GM23338 (cell line): ENCODE data around the gene NT5C1A. TPM values are rescaled to one million over a fixed set of nuclear protein-coding genes. Genes with fewer than 3 reads are reported as not detected.

Experiments
- ATAC-seq: fragments of 200-7000 bp; cut with Tn5 transposase; 3 replicates; pipeline ENCODE4 v1.9.1; 2020
- DNase-seq: peaks from one replicate; pipeline ENCODE4 v3.0.0-alpha.2; 2015; ENCODE audit warnings: low spot score
- H2AFZ ChIP-seq: fragments of 200-600 bp; sonication (generic); 2 replicates; pipeline ENCODE4 v1.8.0; 2016; ENCODE audit warnings: antibody characterized with exemption, mild to moderate bottlenecking, moderate library complexity
- H3F3A ChIP-seq: fragments of 200-600 bp; sonication (generic); replicated peaks from 2 replicates; pipeline ENCODE4 v1.8.0; 2017; ENCODE audit warnings: antibody characterized with exemption, mixed run types, low read depth
- H3K27ac ChIP-seq: fragments of 200-600 bp; sonication (generic); 2 replicates; pipeline ENCODE4 v1.6.1; 2016; ENCODE audit warnings: low read depth
- H3K27me3 ChIP-seq: fragments of 200-600 bp; sonication (generic); 2 replicates; pipeline ENCODE4 v1.8.0; 2016; ENCODE audit warnings: mild to moderate bottlenecking, mixed run types, moderate library complexity; ENCODE audit not compliant: insufficient read depth
- H3K36me3 ChIP-seq: fragments of 200-600 bp; sonication (generic); 2 replicates; pipeline ENCODE4 v1.8.0; 2016; ENCODE audit warnings: mild to moderate bottlenecking; ENCODE audit not compliant: insufficient read depth
- H3K4me1 ChIP-seq: fragments of 200-600 bp; sonication (generic); 2 replicates; pipeline ENCODE4 v1.8.0; 2016; ENCODE audit warnings: mild to moderate bottlenecking, moderate library complexity; ENCODE audit not compliant: insufficient read depth
- H3K4me2 ChIP-seq: fragments of 200-600 bp; sonication (generic); 2 replicates; pipeline ENCODE4 v1.7.1; 2017; ENCODE audit warnings: mixed run types
- H3K4me3 ChIP-seq: fragments of 200-600 bp; sonication (generic); 2 replicates; pipeline ENCODE4 v1.6.1; 2016; ENCODE audit warnings: mixed run types
- H3K79me2 ChIP-seq: fragments of 200-600 bp; sonication (generic); replicated peaks from 2 replicates; pipeline ENCODE4 v1.8.0; 2017; ENCODE audit warnings: mild to moderate bottlenecking; ENCODE audit not compliant: insufficient read depth
- H3K9me2 ChIP-seq: fragments of 200-600 bp; sonication (generic); 2 replicates; pipeline ENCODE4 v1.8.0; 2017; ENCODE audit not compliant: insufficient read depth
- H4K20me1 ChIP-seq: fragments of 200-600 bp; sonication (generic); replicated peaks from 2 replicates; pipeline ENCODE4 v1.8.0; 2017; ENCODE audit warnings: mild to moderate bottlenecking; ENCODE audit not compliant: insufficient read depth
- H3K27ac Mint-ChIP-seq: 2 replicates; pipeline ENCODE4 v1.8.0; 2020; ENCODE audit warnings: inconsistent platforms, mild to moderate bottlenecking, moderate library complexity, mixed read lengths
- H3K27me3 Mint-ChIP-seq: 3 replicates; pipeline ENCODE4 v1.8.0; 2022; ENCODE audit warnings: low read depth, mild to moderate bottlenecking, moderate library complexity, mixed read lengths, inconsistent platforms; ENCODE audit not compliant: insufficient read depth, poor library complexity
- H3K36me3 Mint-ChIP-seq: 3 replicates; pipeline ENCODE4 v1.8.0; 2021; ENCODE audit warnings: low read depth, mild to moderate bottlenecking, inconsistent platforms, moderate library complexity, mixed read lengths
- H3K4me1 Mint-ChIP-seq: 3 replicates; pipeline ENCODE4 v1.8.0; 2020; ENCODE audit warnings: mild to moderate bottlenecking, inconsistent platforms, mixed read lengths
- H3K4me3 Mint-ChIP-seq: 3 replicates; pipeline ENCODE4 v1.8.0; 2021; ENCODE audit warnings: moderate library complexity, mild to moderate bottlenecking, inconsistent platforms, mixed read lengths
- H3K9me3 Mint-ChIP-seq: 3 replicates; pipeline ENCODE4 v1.8.0; 2020; ENCODE audit warnings: moderate library complexity, mild to moderate bottlenecking, inconsistent platforms, mixed read lengths
- CREB1 ChIP-seq: fragments of 250-450 bp; sonication (Bioruptor Pico); IDR thresholded peaks from 2 replicates; pipeline ENCODE4 v1.5.0; 2020; ENCODE audit warnings: low read depth, mild to moderate bottlenecking, moderate library complexity
- ETS1 ChIP-seq: IDR thresholded peaks from 2 replicates; pipeline ENCODE4 v1.6.1; 2016; ENCODE audit warnings: antibody characterized with exemption
- EZH2 ChIP-seq: fragments of 200-600 bp; sonication (generic); IDR thresholded peaks from one replicate; pipeline ENCODE4 v1.8.0; 2017; ENCODE audit warnings: antibody characterized with exemption, mild to moderate bottlenecking, low read depth; ENCODE audit not compliant: unreplicated experiment
- EZH2phosphoT487 ChIP-seq: fragments of 200-600 bp; sonication (generic); IDR thresholded peaks from one replicate; pipeline ENCODE4 v1.8.1; 2018; ENCODE audit warnings: antibody characterized with exemption; ENCODE audit not compliant: unreplicated experiment
- JUNB ChIP-seq: IDR thresholded peaks from one replicate; pipeline ENCODE4 v1.6.1; 2016; ENCODE audit warnings: antibody characterized with exemption; ENCODE audit not compliant: unreplicated experiment
- NANOG ChIP-seq: IDR thresholded peaks from 2 replicates; pipeline ENCODE4 v1.6.1; 2016; ENCODE audit warnings: antibody characterized with exemption, borderline replicate concordance
- POLR2AphosphoS5 ChIP-seq: IDR thresholded peaks from 2 replicates; pipeline ENCODE4 v1.6.1; 2016; ENCODE audit warnings: antibody characterized with exemption, low read depth
- ZNF331 ChIP-seq: fragments of 250-450 bp; sonication (Bioruptor Pico); IDR thresholded peaks from 2 replicates; pipeline ENCODE4 v1.5.0; 2020; ENCODE audit warnings: low read depth, mild to moderate bottlenecking, moderate library complexity
- polyA plus RNA-seq: library from polyadenylated mRNA; unstranded; fragments of >200 nt; fragmentation: Nextera tagmentation; extraction: Ambion mirVana; gene quantifications from 2 replicates; pipeline ENCODE4 v1.2.1, GENCODE V29; 2016
- total RNA-seq: library from RNA; depleted of rRNA; stranded (reverse); fragments of >200 nt; shearing (Covaris generic); gene quantifications from 2 replicates; pipeline ENCODE4 v1.2.3, GENCODE V29; 2014
- TF ChIP-seq, protein P1 (sequence below): fragments of 250-450 bp; sonication (Bioruptor Pico); IDR thresholded peaks from 2 replicates; pipeline ENCODE4 v1.5.0; 2020; ENCODE audit warnings: mild to moderate bottlenecking, moderate library complexity
- TF ChIP-seq, protein P2 (sequence below): IDR thresholded peaks from one replicate; pipeline ENCODE4 v1.6.1; 2018; ENCODE audit warnings: antibody characterized with exemption; ENCODE audit not compliant: unreplicated experiment

NT5C1A gene
- total and polyA plus RNA-seq, 2 experiments from 2014 or later = not detected

DNA sequence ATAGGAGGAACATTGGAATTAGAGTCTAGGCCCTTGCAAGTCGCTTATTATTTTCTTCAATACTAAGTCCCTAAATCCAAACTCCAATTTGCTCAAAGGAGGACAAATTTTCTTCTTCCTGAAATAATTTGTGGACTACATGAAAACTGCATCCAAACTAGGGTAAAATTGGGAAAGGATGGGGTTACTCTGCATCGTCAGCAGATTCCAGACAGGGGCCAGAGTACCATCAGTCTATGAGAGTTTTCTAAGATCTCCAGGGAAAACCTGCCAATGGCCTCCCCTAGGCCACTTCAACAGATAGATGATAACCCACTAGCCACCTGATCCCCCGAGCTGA lies 33.0 kb downstream of the NT5C1A start:
- Histone ChIP-seq H2AFZ (peak overlapping the region; percentile 80; the same call in 1 of the 2 replicates), H3K27me3 (peaks cover 66% of the 10 kb centered on the region)

More for the DNA sequence above, 33.0 kb downstream of the NT5C1A start:
- no peak overlapping the region for H3K27ac ChIP-seq
- Mint-ChIP-seq H3K27ac (no peak overlapping the region), H3K9me3 (no peaks in the 10 kb centered on the region), H3K36me3 (no peaks in the 10 kb centered on the region; the same call in 2 of the 3 replicates), H3K4me3 (peak overlapping the region; percentile 79), H3K27me3 (peaks cover 50% of the 10 kb centered on the region), H3K4me1 (peaks cover 18% of the 10 kb centered on the region)
- 0 out of 2 replicates have a peak, but pooled peaks cover 4% of the 10 kb centered on the region for H3F3A ChIP-seq
- DNase-seq (peak; percentile 28), ATAC-seq (peak; percentile 18; the same call in 2 of the 3 replicates)
- H4K20me1 ChIP-seq = no peaks in the 10 kb centered on the region; the same call in 1 of the 2 replicates
- H3K36me3 ChIP-seq = no peaks in the 10 kb centered on the region
- H3K4me3 ChIP-seq = peak overlapping the region; percentile 79
- H3K9me2 ChIP-seq = no peaks in the 10 kb centered on the region
- TF ChIP-seq NANOG = no peak
- TF ChIP-seq EZH2phosphoT487 = no peak
- TF ChIP-seq ZNF331 = no peak
- TF ChIP-seq, protein P1, sequence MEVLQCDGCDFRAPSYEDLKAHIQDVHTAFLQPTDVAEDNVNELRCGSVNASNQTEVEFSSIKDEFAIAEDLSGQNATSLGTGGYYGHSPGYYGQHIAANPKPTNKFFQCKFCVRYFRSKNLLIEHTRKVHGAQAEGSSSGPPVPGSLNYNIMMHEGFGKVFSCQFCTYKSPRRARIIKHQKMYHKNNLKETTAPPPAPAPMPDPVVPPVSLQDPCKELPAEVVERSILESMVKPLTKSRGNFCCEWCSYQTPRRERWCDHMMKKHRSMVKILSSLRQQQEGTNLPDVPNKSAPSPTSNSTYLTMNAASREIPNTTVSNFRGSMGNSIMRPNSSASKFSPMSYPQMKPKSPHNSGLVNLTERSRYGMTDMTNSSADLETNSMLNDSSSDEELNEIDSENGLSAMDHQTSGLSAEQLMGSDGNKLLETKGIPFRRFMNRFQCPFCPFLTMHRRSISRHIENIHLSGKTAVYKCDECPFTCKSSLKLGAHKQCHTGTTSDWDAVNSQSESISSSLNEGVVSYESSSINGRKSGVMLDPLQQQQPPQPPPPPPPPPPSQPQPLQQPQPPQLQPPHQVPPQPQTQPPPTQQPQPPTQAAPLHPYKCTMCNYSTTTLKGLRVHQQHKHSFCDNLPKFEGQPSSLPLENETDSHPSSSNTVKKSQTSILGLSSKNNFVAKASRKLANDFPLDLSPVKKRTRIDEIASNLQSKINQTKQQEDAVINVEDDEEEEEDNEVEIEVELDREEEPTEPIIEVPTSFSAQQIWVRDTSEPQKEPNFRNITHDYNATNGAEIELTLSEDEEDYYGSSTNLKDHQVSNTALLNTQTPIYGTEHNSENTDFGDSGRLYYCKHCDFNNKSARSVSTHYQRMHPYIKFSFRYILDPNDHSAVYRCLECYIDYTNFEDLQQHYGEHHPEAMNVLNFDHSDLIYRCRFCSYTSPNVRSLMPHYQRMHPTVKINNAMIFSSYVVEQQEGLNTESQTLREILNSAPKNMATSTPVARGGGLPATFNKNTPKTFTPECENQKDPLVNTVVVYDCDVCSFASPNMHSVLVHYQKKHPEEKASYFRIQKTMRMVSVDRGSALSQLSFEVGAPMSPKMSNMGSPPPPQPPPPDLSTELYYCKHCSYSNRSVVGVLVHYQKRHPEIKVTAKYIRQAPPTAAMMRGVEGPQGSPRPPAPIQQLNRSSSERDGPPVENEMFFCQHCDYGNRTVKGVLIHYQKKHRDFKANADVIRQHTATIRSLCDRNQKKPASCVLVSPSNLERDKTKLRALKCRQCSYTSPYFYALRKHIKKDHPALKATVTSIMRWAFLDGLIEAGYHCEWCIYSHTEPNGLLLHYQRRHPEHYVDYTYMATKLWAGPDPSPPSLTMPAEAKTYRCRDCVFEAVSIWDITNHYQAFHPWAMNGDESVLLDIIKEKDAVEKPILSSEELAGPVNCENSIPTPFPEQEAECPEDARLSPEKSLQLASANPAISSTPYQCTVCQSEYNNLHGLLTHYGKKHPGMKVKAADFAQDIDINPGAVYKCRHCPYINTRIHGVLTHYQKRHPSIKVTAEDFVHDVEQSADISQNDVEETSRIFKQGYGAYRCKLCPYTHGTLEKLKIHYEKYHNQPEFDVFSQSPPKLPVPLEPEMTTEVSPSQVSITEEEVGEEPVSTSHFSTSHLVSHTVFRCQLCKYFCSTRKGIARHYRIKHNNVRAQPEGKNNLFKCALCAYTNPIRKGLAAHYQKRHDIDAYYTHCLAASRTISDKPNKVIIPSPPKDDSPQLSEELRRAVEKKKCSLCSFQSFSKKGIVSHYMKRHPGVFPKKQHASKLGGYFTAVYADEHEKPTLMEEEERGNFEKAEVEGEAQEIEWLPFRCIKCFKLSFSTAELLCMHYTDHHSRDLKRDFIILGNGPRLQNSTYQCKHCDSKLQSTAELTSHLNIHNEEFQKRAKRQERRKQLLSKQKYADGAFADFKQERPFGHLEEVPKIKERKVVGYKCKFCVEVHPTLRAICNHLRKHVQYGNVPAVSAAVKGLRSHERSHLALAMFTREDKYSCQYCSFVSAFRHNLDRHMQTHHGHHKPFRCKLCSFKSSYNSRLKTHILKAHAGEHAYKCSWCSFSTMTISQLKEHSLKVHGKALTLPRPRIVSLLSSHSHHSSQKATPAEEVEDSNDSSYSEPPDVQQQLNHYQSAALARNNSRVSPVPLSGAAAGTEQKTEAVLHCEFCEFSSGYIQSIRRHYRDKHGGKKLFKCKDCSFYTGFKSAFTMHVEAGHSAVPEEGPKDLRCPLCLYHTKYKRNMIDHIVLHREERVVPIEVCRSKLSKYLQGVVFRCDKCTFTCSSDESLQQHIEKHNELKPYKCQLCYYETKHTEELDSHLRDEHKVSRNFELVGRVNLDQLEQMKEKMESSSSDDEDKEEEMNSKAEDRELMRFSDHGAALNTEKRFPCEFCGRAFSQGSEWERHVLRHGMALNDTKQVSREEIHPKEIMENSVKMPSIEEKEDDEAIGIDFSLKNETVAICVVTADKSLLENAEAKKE (CRISPR knock-in tag) = no peak
- no peak for TF ChIP-seq EZH2
- TF ChIP-seq, protein P2, sequence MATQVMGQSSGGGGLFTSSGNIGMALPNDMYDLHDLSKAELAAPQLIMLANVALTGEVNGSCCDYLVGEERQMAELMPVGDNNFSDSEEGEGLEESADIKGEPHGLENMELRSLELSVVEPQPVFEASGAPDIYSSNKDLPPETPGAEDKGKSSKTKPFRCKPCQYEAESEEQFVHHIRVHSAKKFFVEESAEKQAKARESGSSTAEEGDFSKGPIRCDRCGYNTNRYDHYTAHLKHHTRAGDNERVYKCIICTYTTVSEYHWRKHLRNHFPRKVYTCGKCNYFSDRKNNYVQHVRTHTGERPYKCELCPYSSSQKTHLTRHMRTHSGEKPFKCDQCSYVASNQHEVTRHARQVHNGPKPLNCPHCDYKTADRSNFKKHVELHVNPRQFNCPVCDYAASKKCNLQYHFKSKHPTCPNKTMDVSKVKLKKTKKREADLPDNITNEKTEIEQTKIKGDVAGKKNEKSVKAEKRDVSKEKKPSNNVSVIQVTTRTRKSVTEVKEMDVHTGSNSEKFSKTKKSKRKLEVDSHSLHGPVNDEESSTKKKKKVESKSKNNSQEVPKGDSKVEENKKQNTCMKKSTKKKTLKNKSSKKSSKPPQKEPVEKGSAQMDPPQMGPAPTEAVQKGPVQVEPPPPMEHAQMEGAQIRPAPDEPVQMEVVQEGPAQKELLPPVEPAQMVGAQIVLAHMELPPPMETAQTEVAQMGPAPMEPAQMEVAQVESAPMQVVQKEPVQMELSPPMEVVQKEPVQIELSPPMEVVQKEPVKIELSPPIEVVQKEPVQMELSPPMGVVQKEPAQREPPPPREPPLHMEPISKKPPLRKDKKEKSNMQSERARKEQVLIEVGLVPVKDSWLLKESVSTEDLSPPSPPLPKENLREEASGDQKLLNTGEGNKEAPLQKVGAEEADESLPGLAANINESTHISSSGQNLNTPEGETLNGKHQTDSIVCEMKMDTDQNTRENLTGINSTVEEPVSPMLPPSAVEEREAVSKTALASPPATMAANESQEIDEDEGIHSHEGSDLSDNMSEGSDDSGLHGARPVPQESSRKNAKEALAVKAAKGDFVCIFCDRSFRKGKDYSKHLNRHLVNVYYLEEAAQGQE = no peak
- no peak for TF ChIP-seq POLR2AphosphoS5
- TF ChIP-seq JUNB = no peak
- no peak for TF ChIP-seq CREB1 (CRISPR knock-in tag)
- TF ChIP-seq ETS1 = no peak
- H3K4me1 ChIP-seq = peaks cover 14% of the 10 kb centered on the region
- H3K79me2 ChIP-seq = no peaks in the 10 kb centered on the region
- peak overlapping the region; percentile 77 for H3K4me2 ChIP-seq
